Liver (tissue), 9 donors: ENCODE measurements around the gene PDE1C. TPM values are rescaled to one million over a fixed set of nuclear protein-coding genes. Genes with fewer than 3 reads are reported as not detected.

ENCODE experiments used
- DNase-seq: peaks from one replicate; pipeline ENCODE4 v3.0.0-alpha.2; 2017; ENCODE audit warnings: low spot score
- H3K27ac ChIP-seq, 2 donors: one replicate each; pipeline ENCODE4 v1.7.0; 2013; ENCODE audit warnings: inconsistent platforms in 2 of 2, low read length in 2 of 2, control low read depth in 1 of 2, low read depth in 1 of 2, mild to moderate bottlenecking in 1 of 2
- H3K27me3 ChIP-seq, 4 donors: one replicate each; pipeline versions ENCODE4 v1.6.1 to v1.7.0; 2013; ENCODE audit warnings: low read length in 3 of 4, inconsistent platforms in 1 of 4, mild to moderate bottlenecking in 1 of 4, moderate library complexity in 1 of 4; ENCODE audit not compliant: control insufficient read depth in 4 of 4, insufficient read depth in 4 of 4
- H3K36me3 ChIP-seq, 4 donors: one replicate each; pipeline versions ENCODE4 v1.6.1 to v1.7.0; 2013; ENCODE audit warnings: low read length in 3 of 4, mild to moderate bottlenecking in 3 of 4, low read depth in 1 of 4, moderate library complexity in 1 of 4; ENCODE audit not compliant: control insufficient read depth in 4 of 4, insufficient read depth in 3 of 4
- H3K4me1 ChIP-seq, 4 donors: one replicate each; pipeline versions ENCODE4 v1.6.1 to v1.7.0; 2013; ENCODE audit warnings: low read length in 3 of 4, mild to moderate bottlenecking in 3 of 4, moderate library complexity in 1 of 4; ENCODE audit not compliant: control insufficient read depth in 4 of 4, insufficient read depth in 4 of 4
- H3K4me3 ChIP-seq, 3 donors: one replicate each; pipeline versions ENCODE4 v1.6.1 to v1.7.0; 2013; ENCODE audit warnings: low read length in 3 of 3, control low read depth in 1 of 3, low read depth in 1 of 3, mild to moderate bottlenecking in 1 of 3
- H3K9ac ChIP-seq, 2 donors: one replicate each; pipeline ENCODE4 v1.7.0; 2013; ENCODE audit warnings: low read length in 2 of 2, mild to moderate bottlenecking in 2 of 2, moderate library complexity in 2 of 2, control low read depth in 1 of 2, low read depth in 1 of 2
- H3K9me3 ChIP-seq, 4 donors: one replicate each; pipeline versions ENCODE4 v1.6.1 to v1.7.0; 2013; ENCODE audit warnings: low read length in 3 of 4; ENCODE audit not compliant: control insufficient read depth in 4 of 4
- EGR1 ChIP-seq, 2 donors: IDR thresholded peaks; 2 replicates each; pipeline ENCODE4 v1.6.1; 2016 to 2018; ENCODE audit warnings: antibody characterized with exemption in 2 of 2, low read depth in 2 of 2
- FOXA1 ChIP-seq: IDR thresholded peaks from 2 replicates; pipeline ENCODE4 v1.6.1; 2016; ENCODE audit warnings: antibody characterized with exemption
- FOXA2 ChIP-seq: IDR thresholded peaks from 2 replicates; pipeline ENCODE4 v1.6.1; 2016; ENCODE audit warnings: antibody characterized with exemption
- GABPA ChIP-seq, 2 donors: IDR thresholded peaks in 1 of 2; conservative IDR thresholded peaks in 1 of 2; 2 replicates each; pipeline ENCODE4 v1.6.1; 2016; ENCODE audit warnings: antibody characterized with exemption in 2 of 2, mild to moderate bottlenecking in 1 of 2, moderate library complexity in 1 of 2
- HNF4A ChIP-seq, 2 donors: conservative IDR thresholded peaks; 2 replicates each; pipeline ENCODE4 v1.6.1; 2016; ENCODE audit warnings: antibody characterized with exemption in 2 of 2, mild to moderate bottlenecking in 2 of 2
- HNF4G ChIP-seq: IDR thresholded peaks from 2 replicates; pipeline ENCODE4 v1.6.1; 2016; ENCODE audit warnings: antibody characterized with exemption
- JUND ChIP-seq, 2 donors: IDR thresholded peaks; 2 replicates each; pipeline ENCODE4 v1.6.1; 2016; ENCODE audit warnings: antibody characterized with exemption in 2 of 2
- NR2F2 ChIP-seq: IDR thresholded peaks from 2 replicates; pipeline ENCODE4 v1.6.1; 2016; ENCODE audit warnings: antibody characterized with exemption
- RAD21 ChIP-seq, 2 donors: IDR thresholded peaks; 2 replicates each; pipeline ENCODE4 v1.6.1; 2016; ENCODE audit warnings: antibody characterized with exemption in 2 of 2, mild to moderate bottlenecking in 2 of 2
- RXRA ChIP-seq, 2 donors: IDR thresholded peaks; 2 replicates each; pipeline ENCODE4 v1.6.1; 2017 to 2018; ENCODE audit warnings: antibody characterized with exemption in 2 of 2, mild to moderate bottlenecking in 1 of 2
- TAF1 ChIP-seq: conservative IDR thresholded peaks from 2 replicates; pipeline ENCODE4 v1.6.1; 2016; ENCODE audit warnings: antibody characterized with exemption, mild to moderate bottlenecking
- YY1 ChIP-seq: IDR thresholded peaks from 2 replicates; pipeline ENCODE4 v1.6.1; 2016; ENCODE audit warnings: antibody characterized with exemption, mild to moderate bottlenecking
- WGBS: extraction: QIAGEN DNeasy Blood & Tissue Kit; methylation state at CpG from one replicate; pipeline ENCODE4 v1.1.7; 2013; 5-methylcytosine and 5-hydroxymethylcytosine counted together
- polyA plus RNA-seq, 2 donors: library from polyadenylated mRNA; stranded (reverse) in 1 of 2; unstranded in 1 of 2; fragments of 200-250 nt in 1 of 2; fragments of >200 nt in 1 of 2; fragmentation: Nextera tagmentation in 1 of 2; extraction: Ambion mirVana in 1 of 2; gene quantifications; one replicate each; pipeline versions ENCODE4 v1.2.1 to v1.2.3, GENCODE V29; 2013 to 2015
- total RNA-seq, 2 donors: library from RNA; depleted of rRNA; stranded (reverse); fragments of >200 nt; gene quantifications; one replicate each; pipeline ENCODE4 v1.2.3, GENCODE V29; 2014
- TF ChIP-seq, protein P1 (sequence below): IDR thresholded peaks from 2 replicates; pipeline ENCODE4 v1.6.1; 2016; ENCODE audit warnings: antibody characterized with exemption
- TF ChIP-seq, protein P2 (sequence below): IDR thresholded peaks from 2 replicates; pipeline ENCODE4 v1.6.1; 2016; ENCODE audit warnings: antibody characterized with exemption
- TF ChIP-seq, protein P3 (sequence below): IDR thresholded peaks from 2 replicates; pipeline ENCODE4 v1.6.1; 2016; ENCODE audit warnings: antibody characterized with exemption
- TF ChIP-seq, protein P4 (sequence below): fragments of 150-350 bp; IDR thresholded peaks from 2 replicates; pipeline ENCODE4 v1.5.1; 2017; ENCODE audit warnings: improper control_type of control experiment, low read depth, low read length; ENCODE audit not compliant: missing input control
- TF ChIP-seq, protein P5 (sequence below): IDR thresholded peaks from 2 replicates; pipeline ENCODE4 v1.6.1; 2016; ENCODE audit warnings: antibody characterized with exemption, mild to moderate bottlenecking
- donor health status: healthy.
- donor health status: healthy.
- donor health status: healthy.
- donor health status: healthy.
- donor health status: healthy.

Gene PDE1C
- total and polyA plus RNA-seq, 4 donors, result 0.05 to 0.92 (median 0.47) TPM; not detected in 1

DNA sequence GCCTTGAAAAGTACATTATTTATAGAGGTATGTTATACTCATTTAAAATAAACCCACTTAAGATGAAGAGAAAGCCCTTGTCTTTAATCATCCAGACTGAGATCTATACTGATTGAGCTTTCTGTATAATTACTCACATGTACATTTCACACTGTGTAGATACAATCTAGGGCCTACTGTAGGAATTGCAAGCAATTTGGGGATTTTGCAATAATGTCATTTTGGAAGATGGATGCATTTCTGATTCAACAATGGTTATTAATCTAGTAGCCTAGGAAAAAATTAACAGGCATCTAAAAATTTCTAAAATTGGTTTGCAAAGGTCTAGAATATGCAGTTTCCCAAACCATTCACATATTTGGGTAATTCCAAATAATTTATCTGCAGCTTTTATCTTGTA, 132.2 kb downstream of the PDE1C start:
- TF ChIP-seq, protein P1, sequence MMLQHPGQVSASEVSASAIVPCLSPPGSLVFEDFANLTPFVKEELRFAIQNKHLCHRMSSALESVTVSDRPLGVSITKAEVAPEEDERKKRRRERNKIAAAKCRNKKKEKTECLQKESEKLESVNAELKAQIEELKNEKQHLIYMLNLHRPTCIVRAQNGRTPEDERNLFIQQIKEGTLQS, result no peak
- TF ChIP-seq, protein P2, sequence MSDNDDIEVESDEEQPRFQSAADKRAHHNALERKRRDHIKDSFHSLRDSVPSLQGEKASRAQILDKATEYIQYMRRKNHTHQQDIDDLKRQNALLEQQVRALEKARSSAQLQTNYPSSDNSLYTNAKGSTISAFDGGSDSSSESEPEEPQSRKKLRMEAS, result no peak
- no peak for TF ChIP-seq JUND (IDR thresholded peaks at IDR 0.05)
- no peak for TF ChIP-seq YY1
- no peak for TF ChIP-seq TAF1
- no peak for TF ChIP-seq NR2F2
- TF ChIP-seq FOXA1, result no peak
- no peak for TF ChIP-seq EGR1 (IDR thresholded peaks at IDR 0.05; ENCODE audit: low read depth in 2 of 2)
- TF ChIP-seq, protein P3, sequence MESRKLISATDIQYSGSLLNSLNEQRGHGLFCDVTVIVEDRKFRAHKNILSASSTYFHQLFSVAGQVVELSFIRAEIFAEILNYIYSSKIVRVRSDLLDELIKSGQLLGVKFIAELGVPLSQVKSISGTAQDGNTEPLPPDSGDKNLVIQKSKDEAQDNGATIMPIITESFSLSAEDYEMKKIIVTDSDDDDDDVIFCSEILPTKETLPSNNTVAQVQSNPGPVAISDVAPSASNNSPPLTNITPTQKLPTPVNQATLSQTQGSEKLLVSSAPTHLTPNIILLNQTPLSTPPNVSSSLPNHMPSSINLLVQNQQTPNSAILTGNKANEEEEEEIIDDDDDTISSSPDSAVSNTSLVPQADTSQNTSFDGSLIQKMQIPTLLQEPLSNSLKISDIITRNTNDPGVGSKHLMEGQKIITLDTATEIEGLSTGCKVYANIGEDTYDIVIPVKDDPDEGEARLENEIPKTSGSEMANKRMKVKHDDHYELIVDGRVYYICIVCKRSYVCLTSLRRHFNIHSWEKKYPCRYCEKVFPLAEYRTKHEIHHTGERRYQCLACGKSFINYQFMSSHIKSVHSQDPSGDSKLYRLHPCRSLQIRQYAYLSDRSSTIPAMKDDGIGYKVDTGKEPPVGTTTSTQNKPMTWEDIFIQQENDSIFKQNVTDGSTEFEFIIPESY, result no peak
- no peak for TF ChIP-seq HNF4G
- no peak for TF ChIP-seq HNF4A (conservative IDR thresholded peaks at IDR 0.05)
- TF ChIP-seq FOXA2, result no peak
- no peak for DNase-seq
- Histone ChIP-seq H3K9me3 (no peaks in the 10 kb centered on the region), H3K27me3 (no peaks in the 10 kb centered on the region), H3K36me3 (no peaks in the 10 kb centered on the region), H3K4me1 (no peaks in the 10 kb centered on the region), H3K4me3 (no peak overlapping the region), H3K27ac (no peak overlapping the region), H3K9ac (no peak overlapping the region)

DNA sequence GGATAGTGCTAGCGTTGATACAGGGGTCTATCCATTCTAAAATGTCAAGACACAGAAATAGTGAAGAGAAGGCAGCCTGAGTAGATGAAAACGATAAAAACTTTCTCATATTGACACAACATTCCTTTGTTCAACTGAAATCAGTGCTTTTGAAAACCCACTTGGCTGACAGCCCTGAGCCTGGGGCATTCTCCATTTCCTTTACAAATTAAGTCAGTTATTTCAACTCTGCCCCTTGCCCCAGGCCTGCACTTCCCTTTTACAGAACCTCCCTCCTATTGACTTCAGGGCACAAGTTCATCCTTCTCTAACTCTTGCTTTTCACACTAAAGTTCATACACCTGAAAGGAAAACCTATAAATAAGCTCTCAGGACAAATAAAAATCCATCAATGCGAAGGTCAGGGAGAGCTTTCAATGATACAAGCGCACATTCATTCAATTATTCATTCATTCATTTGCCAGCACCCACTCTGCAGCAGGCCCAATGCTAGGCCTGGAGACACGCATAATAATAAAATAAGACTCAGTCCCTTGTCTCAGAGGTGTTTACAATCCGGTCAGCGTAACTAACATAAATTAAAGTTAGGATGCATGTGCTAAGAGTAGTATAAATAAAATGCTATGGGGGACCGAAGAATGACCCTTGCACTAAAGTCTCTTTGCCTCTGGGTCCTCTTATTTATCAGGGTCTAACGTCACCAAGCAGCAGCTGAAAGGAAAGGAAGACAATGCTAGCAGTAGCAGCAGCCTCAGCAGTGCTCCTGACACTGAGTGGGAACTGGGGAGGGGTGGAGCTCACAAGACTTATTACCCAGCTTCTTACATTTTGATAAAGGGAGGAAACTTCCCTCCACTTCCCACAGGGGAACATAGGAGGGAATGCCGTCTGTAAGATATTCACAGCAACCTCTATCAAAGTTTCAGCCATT, 134.8 kb downstream of the PDE1C start:
- Histone ChIP-seq H3K4me1 (no peaks in the 10 kb centered on the region), H3K9ac (no peak overlapping the region), H3K9me3 (no peaks in the 10 kb centered on the region), H3K27me3 (no peaks in the 10 kb centered on the region), H3K4me3 (no peak overlapping the region), H3K36me3 (no peaks in the 10 kb centered on the region), H3K27ac (no peak overlapping the region)
- DNase-seq, result no peak
- TF ChIP-seq FOXA2 (no peak), RXRA (IDR thresholded peaks at IDR 0.05) (no peak), EGR1 (IDR thresholded peaks at IDR 0.05; ENCODE audit: low read depth in 2 of 2) (no peak), RAD21 (IDR thresholded peaks at IDR 0.05) (no peak), FOXA1 (no peak), GABPA (IDR thresholded peaks at IDR 0.05 in 1 of 2, conservative IDR thresholded peaks at IDR 0.05 in 1 of 2) (no peak), HNF4A (conservative IDR thresholded peaks at IDR 0.05) (no peak), YY1 (no peak), JUND (IDR thresholded peaks at IDR 0.05) (no peak), HNF4G (no peak), NR2F2 (no peak)
- TF ChIP-seq, protein P2, result no peak
- TF ChIP-seq, protein P4, sequence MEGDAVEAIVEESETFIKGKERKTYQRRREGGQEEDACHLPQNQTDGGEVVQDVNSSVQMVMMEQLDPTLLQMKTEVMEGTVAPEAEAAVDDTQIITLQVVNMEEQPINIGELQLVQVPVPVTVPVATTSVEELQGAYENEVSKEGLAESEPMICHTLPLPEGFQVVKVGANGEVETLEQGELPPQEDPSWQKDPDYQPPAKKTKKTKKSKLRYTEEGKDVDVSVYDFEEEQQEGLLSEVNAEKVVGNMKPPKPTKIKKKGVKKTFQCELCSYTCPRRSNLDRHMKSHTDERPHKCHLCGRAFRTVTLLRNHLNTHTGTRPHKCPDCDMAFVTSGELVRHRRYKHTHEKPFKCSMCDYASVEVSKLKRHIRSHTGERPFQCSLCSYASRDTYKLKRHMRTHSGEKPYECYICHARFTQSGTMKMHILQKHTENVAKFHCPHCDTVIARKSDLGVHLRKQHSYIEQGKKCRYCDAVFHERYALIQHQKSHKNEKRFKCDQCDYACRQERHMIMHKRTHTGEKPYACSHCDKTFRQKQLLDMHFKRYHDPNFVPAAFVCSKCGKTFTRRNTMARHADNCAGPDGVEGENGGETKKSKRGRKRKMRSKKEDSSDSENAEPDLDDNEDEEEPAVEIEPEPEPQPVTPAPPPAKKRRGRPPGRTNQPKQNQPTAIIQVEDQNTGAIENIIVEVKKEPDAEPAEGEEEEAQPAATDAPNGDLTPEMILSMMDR, result no peak
- TF ChIP-seq, protein P5, sequence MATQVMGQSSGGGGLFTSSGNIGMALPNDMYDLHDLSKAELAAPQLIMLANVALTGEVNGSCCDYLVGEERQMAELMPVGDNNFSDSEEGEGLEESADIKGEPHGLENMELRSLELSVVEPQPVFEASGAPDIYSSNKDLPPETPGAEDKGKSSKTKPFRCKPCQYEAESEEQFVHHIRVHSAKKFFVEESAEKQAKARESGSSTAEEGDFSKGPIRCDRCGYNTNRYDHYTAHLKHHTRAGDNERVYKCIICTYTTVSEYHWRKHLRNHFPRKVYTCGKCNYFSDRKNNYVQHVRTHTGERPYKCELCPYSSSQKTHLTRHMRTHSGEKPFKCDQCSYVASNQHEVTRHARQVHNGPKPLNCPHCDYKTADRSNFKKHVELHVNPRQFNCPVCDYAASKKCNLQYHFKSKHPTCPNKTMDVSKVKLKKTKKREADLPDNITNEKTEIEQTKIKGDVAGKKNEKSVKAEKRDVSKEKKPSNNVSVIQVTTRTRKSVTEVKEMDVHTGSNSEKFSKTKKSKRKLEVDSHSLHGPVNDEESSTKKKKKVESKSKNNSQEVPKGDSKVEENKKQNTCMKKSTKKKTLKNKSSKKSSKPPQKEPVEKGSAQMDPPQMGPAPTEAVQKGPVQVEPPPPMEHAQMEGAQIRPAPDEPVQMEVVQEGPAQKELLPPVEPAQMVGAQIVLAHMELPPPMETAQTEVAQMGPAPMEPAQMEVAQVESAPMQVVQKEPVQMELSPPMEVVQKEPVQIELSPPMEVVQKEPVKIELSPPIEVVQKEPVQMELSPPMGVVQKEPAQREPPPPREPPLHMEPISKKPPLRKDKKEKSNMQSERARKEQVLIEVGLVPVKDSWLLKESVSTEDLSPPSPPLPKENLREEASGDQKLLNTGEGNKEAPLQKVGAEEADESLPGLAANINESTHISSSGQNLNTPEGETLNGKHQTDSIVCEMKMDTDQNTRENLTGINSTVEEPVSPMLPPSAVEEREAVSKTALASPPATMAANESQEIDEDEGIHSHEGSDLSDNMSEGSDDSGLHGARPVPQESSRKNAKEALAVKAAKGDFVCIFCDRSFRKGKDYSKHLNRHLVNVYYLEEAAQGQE, result no peak
- TF ChIP-seq, protein P1, result no peak
- TF ChIP-seq, protein P3, result no peak
- 76% methylated on average over 10 of the region's 10 CpGs for WGBS
